Lower leg skin (tissue), 3 donors: ENCODE data around the gene CHST15.

ENCODE experiments used
- CTCF ChIP-seq, 3 donors: fragments of 450-650 bp; IDR thresholded peaks; one replicate each; pipeline ENCODE4 v1.5.1; 2016; ENCODE audit warnings: antibody characterized with exemption in 3 of 3, mild to moderate bottlenecking in 3 of 3, moderate library complexity in 2 of 3
- POLR2A ChIP-seq, 2 donors: fragments of 450-650 bp; IDR thresholded peaks; one replicate each; pipeline ENCODE4 v1.6.1; 2016 to 2017; ENCODE audit warnings: antibody characterized with exemption in 2 of 2, mild to moderate bottlenecking in 1 of 2, moderate library complexity in 1 of 2

- no peak for TF ChIP-seq CTCF (IDR thresholded peaks at IDR 0.05)
- no peak for TF ChIP-seq POLR2A (IDR thresholded peaks at IDR 0.05)
Measured at GRCh38 chr10:124001391-124002148, 91.8 kb downstream of the CHST15 start.
